ENCODE results near the gene NPAS3.

GRCh38 chr14:33369041-33369440 lies 430.4 kb downstream of the NPAS3 start:
- TF ChIP-seq POLR2A (IDR thresholded peaks at IDR 0.05; ENCODE audit: low read length) (no peak), GATA1 (IDR thresholded peaks at IDR 0.05; ENCODE audit: low read depth, low read length) (no peak)

All from erythroblast (primary cell).